ENCODE results near the gene GALC.
A peak's percentile ranks its signal among the peaks of the same experiment; 100 is the strongest.

Gene GALC

GRCh38 chr14:87992718-87993628 lies at the start of gene GALC:
Gene GALC (minus strand): TSS chr14:87993182. CDS start chr14:87993164, 18 bp downstream.
- peak; percentile 97 for DNase-seq (ENCODE audit: low read depth)
- peak within 1 kb of the TSS; percentile 71 for H3K4me3 ChIP-seq (ENCODE audit: low read depth, low read length)
- no peak for TF ChIP-seq CTCF (IDR thresholded peaks at IDR 0.05; ENCODE audit: insufficient read depth, low read depth, low read length, missing control alignments)

- no peak for TF ChIP-seq CTCF (IDR thresholded peaks at IDR 0.05; ENCODE audit: insufficient read depth, low read depth, low read length, missing control alignments)
- no peak overlapping the region for H3K4me3 ChIP-seq (ENCODE audit: low read depth, low read length)
- no peak for DNase-seq (ENCODE audit: low read depth)
Observed at GRCh38 chr14:88040146-88040545, 47.2 kb upstream of the GALC start.

GRCh38 chr14:88039197-88039596 lies 46.2 kb upstream of the GALC start:
- DNase-seq (ENCODE audit: low read depth) = no peak
- TF ChIP-seq CTCF (IDR thresholded peaks at IDR 0.05; ENCODE audit: insufficient read depth, low read depth, low read length, missing control alignments) = no peak
- H3K4me3 ChIP-seq (ENCODE audit: low read depth, low read length) = no peak overlapping the region

GRCh38 chr14:88037325-88037724 lies 44.3 kb upstream of the GALC start:
- no peak overlapping the region for H3K4me3 ChIP-seq (ENCODE audit: low read depth, low read length)
- no peak for DNase-seq (ENCODE audit: low read depth)
- TF ChIP-seq CTCF (IDR thresholded peaks at IDR 0.05; ENCODE audit: insufficient read depth, low read depth, low read length, missing control alignments) = no peak

- H3K4me3 ChIP-seq (ENCODE audit: low read depth, low read length) = no peak overlapping the region
- no peak for DNase-seq (ENCODE audit: low read depth)
- TF ChIP-seq CTCF (IDR thresholded peaks at IDR 0.05; ENCODE audit: insufficient read depth, low read depth, low read length, missing control alignments) = no peak
Observed at GRCh38 chr14:88036422-88036821, 43.4 kb upstream of the GALC start.

- DNase-seq (ENCODE audit: low read depth) = no peak
- no peak overlapping the region for H3K4me3 ChIP-seq (ENCODE audit: low read depth, low read length)
- TF ChIP-seq CTCF (IDR thresholded peaks at IDR 0.05; ENCODE audit: insufficient read depth, low read depth, low read length, missing control alignments) = no peak
Observed at GRCh38 chr14:88034076-88034475, 41.1 kb upstream of the GALC start.

Data from GM12865 (cell line).